GM12801 (cell line): Measurements from ENCODE around the gene BSDC1.

Experiments
- CTCF ChIP-seq: IDR thresholded peaks from one replicate; pipeline ENCODE4 v1.5.1; 2011; ENCODE audit warnings: control low read depth; ENCODE audit not compliant: insufficient read length; ENCODE audit errors: extremely low read depth

Gene BSDC1

GRCh38 chr1:32399843-32400242 is 5.6 kb upstream of the BSDC1 start:
- no peak for TF ChIP-seq CTCF

- no peak for TF ChIP-seq CTCF
Measured at GRCh38 chr1:32398401-32398800, 4.2 kb upstream of the BSDC1 start.

- TF ChIP-seq CTCF: no peak
Measured at GRCh38 chr1:32394890-32395432, 720 bp upstream of the BSDC1 start.

- no peak for TF ChIP-seq CTCF
Measured at GRCh38 chr1:32393832-32394140, 455 bp downstream of the BSDC1 start.

GRCh38 chr1:32393136-32393535 is 1.1 kb downstream of the BSDC1 start:
- TF ChIP-seq CTCF: no peak

- TF ChIP-seq CTCF: no peak
Measured at GRCh38 chr1:32392325-32392724, 1.9 kb downstream of the BSDC1 start.

GRCh38 chr1:32390904-32391870 is 3.1 kb downstream of the BSDC1 start:
- TF ChIP-seq CTCF: no peak
